CD14-positive monocyte (primary cell): ENCODE measurements around the gene KCNC1. TPM values are rescaled to one million over a fixed set of nuclear protein-coding genes. Genes with fewer than 3 reads are reported as not detected.

Experiments used
- DNase-seq, 3 donors: peaks; one replicate each; pipeline ENCODE4 v3.0.0-alpha.2; 2011 to 2022
- H2AFZ ChIP-seq: 2 replicates; pipeline ENCODE4 v1.6.0; 2012; ENCODE audit warnings: mild to moderate bottlenecking, low read depth, low read length, inconsistent platforms; ENCODE audit not compliant: insufficient read depth, poor library complexity, severe bottlenecking
- H3K27ac ChIP-seq, 2 donors: 1 replicate in 1 of 2; 2 replicates in 1 of 2; pipeline ENCODE4 v1.5.1; 2012 to 2013; ENCODE audit warnings: low read length in 2 of 2, control low read depth in 1 of 2, inconsistent platforms in 1 of 2, low read depth in 1 of 2, mild to moderate bottlenecking in 1 of 2
- H3K27me3 ChIP-seq, 2 donors: one replicate each; pipeline versions ENCODE4 v1.6.0 to v1.6.1; 2011 to 2013; ENCODE audit warnings: low read length in 2 of 2; ENCODE audit not compliant: control insufficient read depth in 2 of 2, insufficient read depth in 2 of 2
- H3K36me3 ChIP-seq, 2 donors: replicated peaks in 1 of 2; 1 replicate in 1 of 2; 2 replicates in 1 of 2; pipeline versions ENCODE4 v1.5.1 to v1.6.1; 2012 to 2013; ENCODE audit warnings: low read length in 2 of 2, control low read depth in 1 of 2, inconsistent platforms in 1 of 2, mild to moderate bottlenecking in 1 of 2; ENCODE audit not compliant: insufficient read depth in 2 of 2, control insufficient read depth in 1 of 2
- H3K4me1 ChIP-seq, 2 donors: 1 replicate in 1 of 2; 2 replicates in 1 of 2; pipeline versions ENCODE4 v1.5.1 to v1.6.1; 2012 to 2013; ENCODE audit warnings: low read length in 2 of 2, control low read depth in 1 of 2, inconsistent platforms in 1 of 2, mild to moderate bottlenecking in 1 of 2, moderate library complexity in 1 of 2; ENCODE audit not compliant: insufficient read depth in 2 of 2, control insufficient read depth in 1 of 2
- H3K4me2 ChIP-seq: replicated peaks from 2 replicates; pipeline ENCODE3; 2012; ENCODE audit warnings: low read length, moderate library complexity, mild to moderate bottlenecking; ENCODE audit not compliant: poor library complexity, severe bottlenecking; ENCODE audit errors: extremely low read depth
- H3K4me3 ChIP-seq, 3 experiments: fragments of 200-600 bp in 1 of 3; sonication (generic) in 1 of 3; replicated peaks in 1 of 3; 1 replicate in 2 of 3; 2 replicates in 1 of 3; pipeline ENCODE4 v1.5.1; 2011 to 2013; ENCODE audit warnings: low read length in 3 of 3, mild to moderate bottlenecking in 3 of 3, control low read depth in 2 of 3, low read depth in 2 of 3, inconsistent platforms in 1 of 3, moderate library complexity in 1 of 3
- H3K79me2 ChIP-seq: 2 replicates; pipeline ENCODE4 v1.6.0; 2012; ENCODE audit warnings: mild to moderate bottlenecking, control low read depth, inconsistent platforms, low read length, moderate library complexity; ENCODE audit not compliant: insufficient read depth
- H3K9ac ChIP-seq: 2 replicates; pipeline ENCODE4 v1.6.0; 2017; ENCODE audit warnings: low read length, mild to moderate bottlenecking; ENCODE audit not compliant: insufficient read depth, poor library complexity, severe bottlenecking
- H3K9me3 ChIP-seq, 2 donors: replicated peaks in 1 of 2; 1 replicate in 1 of 2; 2 replicates in 1 of 2; pipeline versions ENCODE4 v1.5.1 to v1.6.1; 2012 to 2013; ENCODE audit warnings: low read length in 2 of 2, control low read depth in 1 of 2; ENCODE audit not compliant: control insufficient read depth in 1 of 2, insufficient read depth in 1 of 2
- H4K20me1 ChIP-seq: 2 replicates; pipeline ENCODE4 v1.6.0; 2012; ENCODE audit warnings: mild to moderate bottlenecking, low read length, control low read depth, moderate library complexity; ENCODE audit not compliant: insufficient read depth
- H3K27ac Mint-ChIP-seq, 7 donors: one replicate each; pipeline ENCODE4 v1.8.0; 2020; ENCODE audit warnings: mild to moderate bottlenecking in 7 of 7, mixed read lengths in 7 of 7, moderate library complexity in 6 of 7, inconsistent platforms in 2 of 7
- H3K27me3 Mint-ChIP-seq, 3 donors: one replicate each; pipeline ENCODE4 v1.8.0; 2021 to 2022; ENCODE audit warnings: low read depth in 3 of 3, mild to moderate bottlenecking in 3 of 3, mixed read lengths in 3 of 3, moderate library complexity in 3 of 3, inconsistent platforms in 1 of 3
- H3K36me3 Mint-ChIP-seq, 2 donors: one replicate each; pipeline ENCODE4 v1.8.0; 2020; ENCODE audit warnings: mixed read lengths in 2 of 2, inconsistent platforms in 1 of 2, mild to moderate bottlenecking in 1 of 2
- H3K4me1 Mint-ChIP-seq: one replicate; pipeline ENCODE4 v1.8.0; 2020; ENCODE audit warnings: mild to moderate bottlenecking, mixed read lengths
- H3K4me3 Mint-ChIP-seq, 2 donors: one replicate each; pipeline ENCODE4 v1.8.0; 2020; ENCODE audit warnings: mild to moderate bottlenecking in 2 of 2, mixed read lengths in 2 of 2, moderate library complexity in 1 of 2
- H3K9me3 Mint-ChIP-seq, 7 donors: one replicate each; pipeline ENCODE4 v1.8.0; 2020 to 2022; ENCODE audit warnings: mixed read lengths in 7 of 7, mild to moderate bottlenecking in 6 of 7, moderate library complexity in 6 of 7, inconsistent platforms in 2 of 7
- CTCF ChIP-seq: fragments of 200-600 bp; IDR thresholded peaks from one replicate; pipeline ENCODE4 v1.8.0; 2022; ENCODE audit warnings: antibody characterized with exemption, mild to moderate bottlenecking
- WGBS: methylation state at CpG from one replicate; pipeline ENCODE4 v1.1.5; 2013; ENCODE audit warnings: missing lambda C conversion rate; ENCODE audit not compliant: insufficient coverage; 5-methylcytosine and 5-hydroxymethylcytosine counted together
- intact Hi-C, 2 donors: fragments of 100-400 bp; cut with micrococcal nuclease; formaldehyde crosslinking; loops; one replicate each; pipeline versions ENCODE4 v1.15.0 to v1.15.1; 2023
- polyA plus RNA-seq, 3 donors: library from polyadenylated mRNA; depleted of rRNA in 1 of 3; unstranded in 2 of 3; stranded (reverse) in 1 of 3; fragments of 300-500 nt in 2 of 3; fragments of >200 nt in 1 of 3; fragmentation: Illumina TruSeq in 2 of 3; gene quantifications; 1 replicate in 2 of 3; 2 replicates in 1 of 3; pipeline ENCODE4 v1.2.3, GENCODE V29; 2012 to 2021

Gene KCNC1
- polyA plus RNA-seq, 3 donors = not detected

DNA sequence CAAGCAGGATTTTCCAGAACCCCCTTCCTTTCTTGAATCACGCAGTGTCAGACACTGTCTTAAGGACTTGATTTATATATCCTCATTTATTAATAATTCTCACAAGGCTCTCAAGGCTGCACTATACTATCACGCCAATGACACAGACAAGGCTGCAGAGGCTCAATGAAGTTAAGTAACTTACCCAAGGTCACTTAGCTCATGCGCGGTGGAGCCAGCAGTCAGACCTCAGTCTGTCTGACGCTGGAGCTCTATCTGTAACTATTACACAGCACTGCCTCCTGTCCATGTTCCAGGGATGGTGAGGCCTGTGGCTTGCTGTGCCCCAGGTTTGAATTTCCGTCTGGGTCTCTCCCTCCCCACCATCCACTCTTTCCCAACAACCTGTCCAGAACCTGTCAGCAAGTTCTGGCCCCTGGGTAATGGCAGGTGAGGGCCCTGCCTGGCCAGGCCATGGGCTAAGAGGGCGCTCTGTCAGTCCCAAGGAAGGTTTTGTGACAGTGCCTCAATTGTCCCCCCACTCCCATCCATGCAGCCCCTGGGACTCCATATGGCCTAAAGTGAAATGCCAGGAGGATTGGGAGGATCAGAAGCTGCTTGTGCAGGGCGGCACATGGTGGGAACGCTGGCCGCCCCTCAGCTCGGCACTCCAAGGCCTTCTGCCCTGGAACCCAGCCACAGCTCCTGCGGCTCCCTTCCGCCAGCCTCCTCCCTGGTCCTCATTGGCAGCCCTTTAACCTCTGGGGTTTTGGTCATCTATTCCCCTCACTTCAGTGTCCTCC lies 8.6 kb downstream of the KCNC1 start:
- Histone ChIP-seq H3K9ac (no peak overlapping the region), H3K27me3 (peaks cover 0 to 22% of the 10 kb centered on the region in 2 donors), H3K4me3 (no peak overlapping the region), H3K79me2 (no peaks in the 10 kb centered on the region), H3K9me3 (no peaks in the 10 kb centered on the region), H4K20me1 (no peaks in the 10 kb centered on the region), H3K27ac (no peak overlapping the region), H3K4me1 (no peaks in the 10 kb centered on the region), H3K36me3 (no peaks in the 10 kb centered on the region), H3K4me2 (no peak overlapping the region), H2AFZ (no peak overlapping the region)
- TF ChIP-seq CTCF = no peak
- 89% methylated on average over 9 of the region's 13 CpGs for WGBS
- no peak for DNase-seq
- H3K27me3 Mint-ChIP-seq = peaks cover 10 to 12% (median 12%) of the 10 kb centered on the region in 3 donors
- no peak overlapping the region for H3K27ac Mint-ChIP-seq
- intact Hi-C loops = no loop called here
- H3K36me3 Mint-ChIP-seq = no peaks in the 10 kb centered on the region
- H3K4me3 Mint-ChIP-seq = no peak overlapping the region
- H3K9me3 Mint-ChIP-seq = no peaks in the 10 kb centered on the region
- H3K4me1 Mint-ChIP-seq = no peaks in the 10 kb centered on the region

GRCh38 chr11:17743808-17744119 lies 9.2 kb downstream of the KCNC1 start:
- no peak overlapping the region for H3K27ac ChIP-seq
- no peak overlapping the region for H3K4me3 Mint-ChIP-seq
- no peaks in the 10 kb centered on the region for H3K36me3 Mint-ChIP-seq
- peaks cover 0 to 17% of the 10 kb centered on the region in 2 donors for H3K27me3 ChIP-seq
- H3K4me1 ChIP-seq = no peaks in the 10 kb centered on the region
- H3K27ac Mint-ChIP-seq = no peak overlapping the region
- no peaks in the 10 kb centered on the region for H3K9me3 Mint-ChIP-seq
- intact Hi-C loops = no loop called here
- no peak overlapping the region for H3K4me2 ChIP-seq
- H3K9ac ChIP-seq = no peak overlapping the region
- H3K4me1 Mint-ChIP-seq = no peaks in the 10 kb centered on the region
- H3K36me3 ChIP-seq = no peaks in the 10 kb centered on the region
- peaks cover 10 to 12% (median 12%) of the 10 kb centered on the region in 3 donors for H3K27me3 Mint-ChIP-seq
- WGBS = 100% methylated on average over 1 of the region's 5 CpGs
- H3K79me2 ChIP-seq = no peaks in the 10 kb centered on the region
- TF ChIP-seq CTCF = no peak
- no peak for DNase-seq
- H3K4me3 ChIP-seq = no peak overlapping the region
- H3K9me3 ChIP-seq = no peaks in the 10 kb centered on the region
- H2AFZ ChIP-seq = no peak overlapping the region
- H4K20me1 ChIP-seq = no peaks in the 10 kb centered on the region
